ENCODE measurements around the gene HOXD12.

HOXD12 gene

GRCh38 chr2:176080540-176081375, 18.8 kb upstream of the HOXD12 start:
- DNase-seq (ENCODE audit: low read depth), result no peak

GRCh38 chr2:176081376-176081836, 18.2 kb upstream of the HOXD12 start:
- DNase-seq (ENCODE audit: low read depth), result no peak

GRCh38 chr2:176081837-176082524, 17.6 kb upstream of the HOXD12 start:
- no peak for DNase-seq (ENCODE audit: low read depth)

DNA sequence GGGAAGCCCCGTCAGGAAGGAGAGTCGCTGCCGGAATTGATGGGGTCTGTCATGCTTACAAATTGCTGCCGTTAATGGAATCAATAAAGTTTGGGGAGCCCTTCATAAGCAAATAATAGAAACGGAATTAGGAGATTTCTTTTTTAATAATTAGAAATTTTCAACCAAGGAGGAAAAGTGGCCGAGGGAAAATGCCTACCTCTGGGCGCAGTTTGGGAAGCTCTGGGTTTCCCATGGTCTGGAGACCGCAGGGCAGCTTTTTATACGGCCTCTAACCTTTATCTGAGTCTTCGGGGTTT, 17.1 kb upstream of the HOXD12 start:
- DNase-seq (ENCODE audit: low read depth), result no peak

DNA sequence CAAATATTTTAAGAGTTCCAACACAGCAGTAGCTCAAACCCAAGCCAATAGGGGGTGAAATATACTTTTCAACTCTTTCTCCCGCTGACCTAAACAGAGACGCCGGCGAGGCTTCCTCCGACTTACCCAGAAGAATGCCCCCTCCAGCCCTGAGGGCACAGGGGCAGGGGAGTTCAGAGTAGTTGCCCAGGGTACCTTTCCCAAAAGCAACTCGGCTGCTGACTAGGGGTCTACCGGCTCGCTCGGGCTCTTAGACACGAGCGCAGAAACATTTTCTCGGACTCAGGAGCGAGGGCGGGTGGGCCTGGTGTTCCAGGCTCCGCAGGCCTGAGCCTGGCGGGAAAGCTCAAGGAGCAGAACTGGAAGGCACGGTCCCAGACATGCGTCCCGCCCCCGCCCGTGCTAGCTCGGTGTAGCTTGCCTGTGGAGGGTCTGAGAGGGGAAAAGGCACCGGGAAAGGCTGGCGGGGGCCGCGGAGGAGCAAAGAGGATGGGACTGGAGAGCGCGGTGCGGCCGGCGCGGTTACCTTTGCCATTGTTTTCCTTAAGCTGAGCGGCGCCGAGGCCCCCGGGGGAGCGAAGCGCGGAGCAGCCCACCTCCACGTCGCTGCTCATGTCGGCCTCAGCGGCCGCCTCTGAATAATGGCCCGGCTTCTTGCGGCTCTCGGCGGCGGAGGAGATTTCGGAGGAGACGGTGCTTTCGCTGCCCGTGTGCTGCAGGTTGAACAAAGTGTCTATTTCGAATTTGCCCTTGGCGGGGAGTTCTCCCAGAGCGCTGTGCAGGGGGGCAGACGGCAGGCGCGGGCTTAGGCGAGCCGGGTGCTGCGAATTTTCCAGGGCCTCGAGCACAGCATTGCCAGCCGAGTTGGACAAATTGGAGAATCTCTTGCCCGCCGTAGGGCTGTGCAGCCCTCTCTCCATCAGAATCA, 16.5 kb upstream of the HOXD12 start:
- DNase-seq (ENCODE audit: low read depth), result no peak

- no peak for DNase-seq (ENCODE audit: low read depth)
Observed at GRCh38 chr2:176083796-176084261, 15.8 kb upstream of the HOXD12 start, which contains the start of gene EVX2. Gene EVX2, minus strand, starts transcription at chr2:176083962. Its CDS starts 186 bp downstream, at chr2:176083776.

GRCh38 chr2:176084611-176085119, 14.9 kb upstream of the HOXD12 start:
- no peak for DNase-seq (ENCODE audit: low read depth)

- DNase-seq (ENCODE audit: low read depth), result no peak
Observed at GRCh38 chr2:176085120-176085788, 14.3 kb upstream of the HOXD12 start.

DNA sequence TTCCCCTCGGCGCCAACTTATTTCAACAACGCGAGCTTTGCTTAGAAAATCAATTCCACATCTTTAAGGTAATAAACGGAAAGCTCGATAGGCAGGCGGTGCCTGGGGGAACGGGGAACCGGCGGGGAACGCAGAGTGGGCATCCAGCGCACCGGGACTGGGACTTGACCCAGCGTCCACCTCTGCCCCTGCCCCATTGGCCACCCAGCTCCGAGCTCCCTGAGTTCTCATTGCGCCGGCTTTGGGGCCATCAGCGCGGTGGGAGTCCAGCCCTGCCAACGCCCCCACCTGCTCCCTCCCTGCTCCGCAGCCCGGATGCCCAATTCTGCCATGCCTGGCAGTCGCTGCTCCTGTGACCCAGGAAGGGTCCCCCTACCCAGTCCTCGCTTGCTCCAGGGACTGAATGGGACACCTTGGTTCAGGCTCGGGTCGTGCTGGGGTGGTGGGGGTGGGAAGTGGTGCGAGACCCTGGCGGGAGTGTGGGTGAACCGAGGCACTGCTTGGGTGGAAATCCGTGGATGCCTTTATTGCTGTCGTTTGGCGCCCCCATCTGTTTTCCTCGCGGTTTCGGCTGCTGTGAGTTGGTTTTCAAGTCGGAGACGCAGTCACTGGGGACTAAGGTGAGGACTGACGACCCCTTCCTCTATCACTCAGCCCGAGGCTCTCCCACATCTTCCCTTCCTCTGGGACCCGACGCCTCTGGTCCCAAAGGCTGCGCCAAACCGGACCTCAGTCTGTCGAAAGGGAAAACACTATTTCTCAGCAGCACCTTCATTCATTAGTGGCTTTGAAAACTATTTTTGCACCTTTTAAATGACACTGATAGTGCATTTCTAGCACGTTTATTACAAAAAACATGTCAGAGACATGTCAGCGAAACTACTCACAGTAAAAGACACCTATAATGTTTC, 13.5 kb upstream of the HOXD12 start:
- no peak for DNase-seq (ENCODE audit: low read depth)

DNA sequence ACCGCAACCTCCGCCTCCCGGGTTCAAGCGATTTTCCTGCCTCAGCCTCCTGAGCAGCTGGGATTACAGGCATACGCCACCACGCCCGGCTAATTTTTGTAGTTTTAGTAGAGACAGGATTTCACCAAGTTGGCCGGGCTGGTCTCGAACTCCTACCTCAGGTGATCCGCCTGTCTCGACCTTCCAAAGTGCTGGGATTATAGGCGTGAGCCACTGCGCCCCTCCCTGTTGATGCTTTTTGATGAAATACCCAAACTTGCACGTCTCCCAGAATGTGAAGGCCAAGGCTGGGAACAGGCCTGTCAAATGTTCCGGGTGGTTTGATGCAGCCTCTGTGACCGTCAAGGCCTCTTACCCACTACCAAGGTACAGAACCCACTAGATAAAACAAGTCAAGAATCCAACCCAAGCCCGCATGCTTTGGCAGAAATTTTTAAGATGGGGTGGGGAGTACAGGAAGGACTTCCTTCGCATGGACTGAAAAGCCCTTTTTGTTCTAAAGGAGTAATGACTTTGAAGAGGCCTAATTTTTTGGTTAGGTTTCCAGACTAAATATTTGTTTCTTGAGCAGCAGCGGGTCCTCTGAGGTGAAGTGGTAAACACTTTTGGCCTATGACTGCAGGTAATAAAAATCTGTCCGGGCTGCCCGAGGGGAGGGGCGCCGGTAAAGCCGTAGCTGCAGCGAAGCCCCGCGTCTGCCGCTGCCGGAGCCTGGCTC, 12.1 kb upstream of the HOXD12 start:
- DNase-seq (ENCODE audit: low read depth), result no peak

DNA sequence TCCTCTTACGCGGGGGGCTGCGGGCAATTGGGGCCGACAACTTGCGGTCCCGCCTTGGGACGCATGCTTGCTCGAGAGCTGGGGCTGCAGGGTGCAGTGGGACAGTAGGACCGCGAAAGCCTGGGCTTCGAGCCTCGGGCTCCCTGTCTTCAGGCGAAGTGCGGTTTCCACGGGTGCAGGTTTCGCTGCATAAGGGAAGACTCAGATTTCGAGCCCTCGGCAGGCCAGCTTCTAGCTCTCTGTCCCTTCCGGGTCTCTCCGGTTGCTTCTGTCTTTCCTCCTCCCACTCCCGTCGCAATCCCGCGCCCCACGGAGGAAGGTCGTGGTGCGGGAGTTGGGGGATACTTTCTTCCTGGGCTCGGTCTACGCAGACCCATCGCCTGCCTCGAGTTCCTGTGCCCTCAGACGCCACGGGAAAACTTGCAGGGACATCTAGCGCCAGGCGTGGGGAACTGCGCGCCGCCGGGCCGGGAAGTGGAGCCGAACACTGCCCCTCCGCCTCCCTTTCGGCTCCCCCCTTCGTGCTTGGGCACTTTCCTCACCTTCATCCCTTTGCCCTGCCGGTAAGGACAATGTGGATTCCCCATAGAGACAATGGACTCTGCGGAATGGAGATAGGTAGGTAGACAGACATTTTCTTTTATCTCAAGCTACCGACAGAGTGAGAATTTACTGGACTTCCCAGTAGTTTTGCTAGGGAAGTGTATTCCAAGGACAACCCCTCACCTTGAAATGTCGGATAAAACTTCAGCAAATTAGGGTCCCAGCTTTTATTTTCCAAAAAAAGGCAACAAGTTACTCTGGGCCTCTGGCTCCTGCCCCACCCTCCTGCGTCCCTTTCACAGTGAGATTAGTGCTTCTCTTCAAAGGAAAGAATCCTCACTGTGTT, 11.3 kb upstream of the HOXD12 start:
- no peak for DNase-seq (ENCODE audit: low read depth)

DNA sequence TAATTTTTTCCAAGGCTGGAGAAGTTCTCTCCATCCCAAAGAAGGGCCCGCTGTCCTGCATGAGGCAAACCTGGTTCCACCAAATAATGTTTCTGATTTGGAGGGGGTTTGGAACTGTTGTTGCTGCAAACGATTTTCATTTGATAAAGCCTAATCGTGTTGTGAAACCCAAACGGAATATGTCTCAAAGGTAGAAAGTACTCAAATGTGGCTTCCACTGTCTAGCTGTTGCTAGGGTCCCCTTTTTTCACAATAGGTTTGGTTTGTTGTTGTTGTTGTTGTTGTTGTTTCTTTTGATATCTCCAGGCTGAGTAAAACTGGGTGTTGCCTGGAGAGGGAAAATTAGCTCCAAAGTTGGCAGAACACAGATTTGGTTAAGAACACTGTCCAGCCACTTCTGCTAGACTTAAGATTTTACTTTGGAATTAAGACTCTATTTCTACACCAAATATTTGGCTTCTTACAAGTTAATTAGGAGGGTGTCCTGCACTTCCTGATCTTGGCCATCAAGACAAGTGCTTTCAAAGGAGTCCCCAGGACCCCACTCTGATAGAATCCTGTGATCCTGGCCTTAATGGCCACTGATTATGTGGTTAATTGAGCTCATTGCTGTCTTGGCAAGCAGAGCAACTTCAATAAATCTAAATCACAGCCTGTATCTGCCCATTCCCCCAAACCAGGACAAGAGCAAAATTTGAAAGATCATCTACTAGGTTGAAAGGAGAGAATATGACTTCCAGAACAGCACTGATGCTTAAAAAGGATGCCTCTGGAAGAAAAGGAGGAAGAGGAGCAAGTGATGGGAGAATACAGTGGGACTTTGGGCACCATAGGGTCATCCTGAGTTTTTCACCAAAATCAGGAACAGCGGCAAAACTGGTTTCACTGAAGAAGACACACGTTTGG, 10.4 kb upstream of the HOXD12 start:
- DNase-seq (ENCODE audit: low read depth), result no peak

DNA sequence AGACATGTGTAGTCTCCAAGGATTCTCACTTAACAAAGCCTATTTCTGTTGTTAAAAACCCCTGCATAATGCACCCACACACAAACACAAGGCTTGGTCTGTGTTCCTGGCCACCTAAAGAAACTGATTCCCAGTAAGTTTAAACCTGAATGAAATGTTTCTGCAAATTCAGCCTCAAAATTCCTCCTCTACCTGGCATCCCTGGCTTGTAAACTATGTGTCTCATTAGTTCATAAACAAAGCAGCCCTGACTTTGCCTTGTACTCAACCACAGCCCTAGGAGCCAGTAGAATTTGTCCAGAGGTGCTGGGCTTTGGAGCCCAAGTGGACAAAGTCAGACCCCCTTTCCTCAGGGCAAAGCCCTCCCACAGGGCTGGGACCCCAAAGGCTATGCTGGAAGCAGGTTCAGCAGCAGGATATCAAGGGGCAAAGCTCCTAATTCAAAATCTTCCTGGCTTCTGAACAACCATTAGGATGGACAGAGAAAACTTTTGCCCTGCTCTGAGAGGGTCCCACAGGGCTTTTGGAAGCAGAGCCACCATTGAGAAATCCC, 9.7 kb upstream of the HOXD12 start:
- no peak for DNase-seq (ENCODE audit: low read depth)

GRCh38 chr2:176090862-176091261, 8.7 kb upstream of the HOXD12 start:
- no peak for DNase-seq (ENCODE audit: low read depth)

- no peak for DNase-seq (ENCODE audit: low read depth)
Observed at GRCh38 chr2:176091329-176092258, 8.0 kb upstream of the HOXD12 start.
